Neural progenitor cell (in vitro differentiated cells): Measurements from ENCODE around the gene CBL.

Experiments used
- EZH2 ChIP-seq: fragments of 200-600 bp; sonication (generic); IDR thresholded peaks from 2 replicates; pipeline ENCODE4 v1.6.1; 2017; ENCODE audit warnings: antibody characterized with exemption, mild to moderate bottlenecking, moderate library complexity
- TF ChIP-seq, protein P1 (sequence below): fragments of 200-600 bp; sonication (generic); IDR thresholded peaks from 2 replicates; pipeline ENCODE4 v1.5.1; 2017; ENCODE audit warnings: antibody characterized with exemption, mild to moderate bottlenecking

DNA sequence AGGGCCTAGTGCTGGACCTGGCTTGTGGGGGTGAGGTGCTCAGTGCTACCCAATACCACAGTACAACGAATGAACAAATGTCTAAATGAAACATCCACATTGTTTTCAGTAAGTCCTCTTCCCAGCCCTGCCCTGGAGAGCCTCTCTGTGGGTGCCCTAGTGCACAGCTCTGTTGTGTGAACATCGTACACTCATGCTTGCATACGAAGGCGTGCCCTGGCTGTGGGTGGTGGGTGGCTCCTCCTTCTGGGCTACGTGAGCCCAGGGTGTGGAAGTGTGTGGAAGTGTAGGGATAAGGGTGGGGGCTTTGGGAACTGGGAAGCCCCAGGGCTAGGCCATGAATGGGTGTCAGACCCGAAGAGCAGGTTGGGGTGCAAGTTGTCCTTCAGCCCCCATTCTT is 38.2 kb upstream of the CBL start:
- TF ChIP-seq, protein P1, sequence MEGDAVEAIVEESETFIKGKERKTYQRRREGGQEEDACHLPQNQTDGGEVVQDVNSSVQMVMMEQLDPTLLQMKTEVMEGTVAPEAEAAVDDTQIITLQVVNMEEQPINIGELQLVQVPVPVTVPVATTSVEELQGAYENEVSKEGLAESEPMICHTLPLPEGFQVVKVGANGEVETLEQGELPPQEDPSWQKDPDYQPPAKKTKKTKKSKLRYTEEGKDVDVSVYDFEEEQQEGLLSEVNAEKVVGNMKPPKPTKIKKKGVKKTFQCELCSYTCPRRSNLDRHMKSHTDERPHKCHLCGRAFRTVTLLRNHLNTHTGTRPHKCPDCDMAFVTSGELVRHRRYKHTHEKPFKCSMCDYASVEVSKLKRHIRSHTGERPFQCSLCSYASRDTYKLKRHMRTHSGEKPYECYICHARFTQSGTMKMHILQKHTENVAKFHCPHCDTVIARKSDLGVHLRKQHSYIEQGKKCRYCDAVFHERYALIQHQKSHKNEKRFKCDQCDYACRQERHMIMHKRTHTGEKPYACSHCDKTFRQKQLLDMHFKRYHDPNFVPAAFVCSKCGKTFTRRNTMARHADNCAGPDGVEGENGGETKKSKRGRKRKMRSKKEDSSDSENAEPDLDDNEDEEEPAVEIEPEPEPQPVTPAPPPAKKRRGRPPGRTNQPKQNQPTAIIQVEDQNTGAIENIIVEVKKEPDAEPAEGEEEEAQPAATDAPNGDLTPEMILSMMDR: no peak
- no peak for TF ChIP-seq EZH2
